Mesothelial cell of epicardium (in vitro differentiated cells): ENCODE data around the gene SLIT3. TPM values are rescaled to one million over a fixed set of nuclear protein-coding genes. Genes with fewer than 3 reads are reported as not detected.
A peak's percentile ranks its signal among the peaks of the same experiment; 100 is the strongest.

Experiments used
- DNase-seq, 2 experiments: peaks; one replicate each; pipeline ENCODE4 v3.0.0; 2021; ENCODE audit warnings: low spot score in 2 of 2; ENCODE audit not compliant: unreplicated experiment in 2 of 2
- H3K27ac Mint-ChIP-seq: 2 replicates; pipeline ENCODE4 v1.8.0; 2021; ENCODE audit warnings: mixed read lengths
- H3K27me3 Mint-ChIP-seq: 2 replicates; pipeline ENCODE4 v1.8.0; 2021; ENCODE audit warnings: low read depth, mixed read lengths
- H3K36me3 Mint-ChIP-seq: 2 replicates; pipeline ENCODE4 v1.8.0; 2021; ENCODE audit warnings: mixed read lengths
- H3K4me1 Mint-ChIP-seq: 2 replicates; pipeline ENCODE4 v1.8.0; 2021; ENCODE audit warnings: mixed read lengths
- H3K4me3 Mint-ChIP-seq: 2 replicates; pipeline ENCODE4 v1.8.0; 2021; ENCODE audit warnings: mild to moderate bottlenecking, moderate library complexity, mixed read lengths
- H3K9me3 Mint-ChIP-seq: 2 replicates; pipeline ENCODE4 v1.8.0; 2021; ENCODE audit warnings: mixed read lengths
- CTCF ChIP-seq: fragments of 200-600 bp; sonication (generic); IDR thresholded peaks from one replicate; pipeline ENCODE4 v1.5.0; 2021; ENCODE audit warnings: antibody characterized with exemption; ENCODE audit not compliant: unreplicated experiment
- total RNA-seq: library from RNA; stranded (reverse); gene quantifications from 3 replicates; pipeline ENCODE4 v1.2.1, GENCODE V29; 2021

SLIT3 gene
- total RNA-seq, 1 donor from 2014 or later = 65.1 TPM

GRCh38 chr5:168883991-168884390 lies 416.9 kb downstream of the SLIT3 start:
- no peak for TF ChIP-seq CTCF
- H3K4me1 Mint-ChIP-seq = peaks cover 40% of the 10 kb centered on the region
- H3K4me3 Mint-ChIP-seq = no peak overlapping the region
- H3K27me3 Mint-ChIP-seq = peaks cover 12% of the 10 kb centered on the region
- H3K9me3 Mint-ChIP-seq = no peaks in the 10 kb centered on the region
- no peak overlapping the region for H3K27ac Mint-ChIP-seq
- no peaks in the 10 kb centered on the region for H3K36me3 Mint-ChIP-seq
- DNase-seq = no peak

GRCh38 chr5:168883281-168883741 lies 417.6 kb downstream of the SLIT3 start:
- Mint-ChIP-seq H3K4me1 (peaks cover 37% of the 10 kb centered on the region), H3K36me3 (no peaks in the 10 kb centered on the region), H3K4me3 (no peak overlapping the region), H3K9me3 (no peaks in the 10 kb centered on the region), H3K27ac (no peak overlapping the region), H3K27me3 (peaks cover 12% of the 10 kb centered on the region)
- TF ChIP-seq CTCF = no peak
- DNase-seq = no peak

- no peak for DNase-seq
- Mint-ChIP-seq H3K27ac (no peak overlapping the region), H3K9me3 (no peaks in the 10 kb centered on the region), H3K36me3 (no peaks in the 10 kb centered on the region), H3K4me3 (no peak overlapping the region), H3K27me3 (peaks cover 12% of the 10 kb centered on the region), H3K4me1 (peaks cover 39% of the 10 kb centered on the region)
- no peak for TF ChIP-seq CTCF
These were observed 418.7 kb downstream of the SLIT3 start for GRCh38 chr5:168882283-168882682.

- H3K4me1 Mint-ChIP-seq = peaks cover 42% of the 10 kb centered on the region
- peaks cover 12% of the 10 kb centered on the region for H3K27me3 Mint-ChIP-seq
- H3K9me3 Mint-ChIP-seq = no peaks in the 10 kb centered on the region
- H3K4me3 Mint-ChIP-seq = no peak overlapping the region
- no peak for TF ChIP-seq CTCF
- no peak for DNase-seq
- no peaks in the 10 kb centered on the region for H3K36me3 Mint-ChIP-seq
- H3K27ac Mint-ChIP-seq = no peak overlapping the region
These were observed 419.4 kb downstream of the SLIT3 start for GRCh38 chr5:168881427-168882149.

GRCh38 chr5:168879929-168880328 lies 421.0 kb downstream of the SLIT3 start:
- Mint-ChIP-seq H3K9me3 (no peaks in the 10 kb centered on the region), H3K36me3 (no peaks in the 10 kb centered on the region), H3K4me3 (no peak overlapping the region), H3K4me1 (peaks cover 57% of the 10 kb centered on the region), H3K27ac (peak overlapping the region; percentile 14), H3K27me3 (peaks cover 12% of the 10 kb centered on the region)
- DNase-seq = no peak
- no peak for TF ChIP-seq CTCF
